Measurements from ENCODE around the gene PVALEF. TPM values are rescaled to one million over a fixed set of nuclear protein-coding genes. Genes with fewer than 3 reads are reported as not detected.

Gene PVALEF
- not detected in 2 replicates for total RNA-seq

DNA sequence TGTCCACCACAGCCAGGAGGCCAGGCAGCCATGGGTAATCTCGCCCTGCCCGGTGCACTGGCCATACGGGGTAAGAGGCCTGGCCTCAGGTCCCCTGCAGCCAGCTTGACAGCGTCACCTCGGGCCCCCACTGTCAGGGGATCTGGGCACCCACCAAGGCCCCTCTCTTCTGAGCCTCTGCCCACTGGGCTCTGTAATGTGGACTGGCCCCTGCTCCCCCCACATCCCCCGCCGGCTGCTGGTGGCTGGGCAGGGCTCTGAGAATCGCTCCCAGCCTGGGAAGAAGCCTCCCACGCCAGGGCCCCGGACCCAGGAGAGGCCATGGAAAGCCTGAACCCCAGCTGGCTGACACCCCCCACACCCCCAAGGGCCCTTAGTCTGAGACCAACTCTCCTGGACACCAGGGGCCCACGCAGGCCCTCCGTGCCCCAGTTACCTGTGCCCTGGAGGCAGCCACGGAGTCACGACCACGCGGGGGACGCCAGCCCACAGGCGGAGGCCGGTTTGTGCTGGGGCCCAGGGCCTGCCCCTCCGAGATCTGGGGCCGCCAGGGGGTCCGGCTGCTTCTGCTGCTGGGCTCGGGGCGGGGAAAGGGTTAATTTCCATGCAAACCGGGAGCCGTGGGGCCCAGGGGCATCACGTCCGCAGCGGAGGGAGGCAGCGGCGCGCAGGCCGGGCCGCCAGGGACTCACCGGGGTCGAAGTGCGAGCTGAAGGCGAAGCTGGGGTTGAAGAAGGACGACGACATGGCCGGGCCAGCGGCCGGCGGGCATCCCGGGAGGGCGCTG lies at the start of gene PVALEF:
TSS of gene PVALEF (plus strand) at position 262 of the 787 bp plus-strand sequence. CDS start 15,720 bp downstream, outside the sequence.
- Mint-ChIP-seq H3K9me3 (no peaks in the 10 kb centered on the region), H3K36me3 (ENCODE audit: low read depth) (no peaks in the 10 kb centered on the region), H3K27ac (no peak within 1 kb of the TSS), H3K4me3 (no peak within 1 kb of the TSS), H3K4me1 (no peaks in the 10 kb centered on the region), H3K27me3 (peaks cover 9% of the 10 kb centered on the region)
- DNase-seq, result no peak
- intact Hi-C loops (cut with micrococcal nuclease), result no loop called here

DNA sequence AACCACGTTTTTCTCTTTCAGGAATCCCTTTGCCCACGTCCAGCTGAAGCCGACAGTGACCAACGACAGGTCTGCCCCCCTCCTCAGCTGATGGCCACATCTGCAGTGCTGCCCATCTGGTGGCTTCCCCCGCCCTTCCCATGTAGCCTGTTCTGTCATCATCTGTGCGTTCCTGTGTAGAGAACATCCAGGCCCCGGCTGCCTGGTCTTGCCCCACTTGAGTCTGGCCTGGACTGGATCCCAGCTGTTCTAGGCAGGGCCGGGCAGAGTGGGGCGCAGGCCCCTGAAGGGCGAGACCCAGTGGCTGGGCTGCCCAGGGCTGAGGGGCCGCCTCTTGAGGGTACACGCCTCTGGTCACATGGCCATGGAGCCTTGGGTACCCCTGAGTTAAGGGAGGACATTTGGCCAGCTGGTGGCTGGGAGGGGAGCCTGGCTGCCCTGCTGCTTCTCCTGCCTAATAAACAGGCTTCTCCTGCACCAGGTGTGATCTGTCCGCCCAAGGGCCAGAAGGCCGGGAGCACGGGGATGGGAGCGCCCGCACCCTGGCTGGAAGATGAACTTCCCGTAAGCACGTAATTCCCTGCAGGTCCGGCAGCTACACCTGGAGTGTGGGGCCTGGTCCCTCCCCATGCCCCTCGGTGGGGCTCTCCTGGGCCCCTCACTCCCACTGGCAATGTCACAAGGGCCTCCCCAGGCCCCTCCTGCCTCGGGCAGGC lies 49.4 kb upstream of the PVALEF start:
- H3K36me3 Mint-ChIP-seq (ENCODE audit: low read depth), result no peaks in the 10 kb centered on the region
- H3K4me3 Mint-ChIP-seq, result no peak overlapping the region
- intact Hi-C loops (cut with micrococcal nuclease), result no loop called here
- peaks cover 4% of the 10 kb centered on the region for H3K4me1 Mint-ChIP-seq
- H3K9me3 Mint-ChIP-seq, result no peaks in the 10 kb centered on the region
- no peak overlapping the region for H3K27ac Mint-ChIP-seq
- DNase-seq, result no peak
- H3K27me3 Mint-ChIP-seq, result peaks cover 2% of the 10 kb centered on the region

DNA sequence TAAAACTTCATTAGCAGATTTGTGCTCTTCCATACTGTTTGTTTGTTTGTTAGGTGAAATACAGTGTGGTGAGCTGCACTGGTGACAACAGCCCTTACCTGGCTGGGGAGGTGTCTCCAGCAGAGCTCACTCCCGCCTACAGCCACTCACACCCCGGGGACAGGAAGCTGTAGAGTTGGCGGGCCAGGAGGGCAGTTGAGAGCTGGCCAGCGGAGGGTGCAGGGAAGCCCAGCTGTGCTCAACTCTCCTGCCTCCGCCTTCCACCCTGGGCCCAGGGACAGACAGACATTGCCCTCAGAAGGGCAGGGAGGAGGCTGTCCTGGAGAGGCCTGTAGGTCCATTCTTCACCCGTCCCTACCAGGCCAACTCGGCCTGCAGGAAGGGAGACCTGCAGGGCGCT lies 48.6 kb upstream of the PVALEF start:
- H3K4me1 Mint-ChIP-seq, result peaks cover 4% of the 10 kb centered on the region
- no peak overlapping the region for H3K27ac Mint-ChIP-seq
- no peaks in the 10 kb centered on the region for H3K36me3 Mint-ChIP-seq (ENCODE audit: low read depth)
- intact Hi-C loops (cut with micrococcal nuclease), result no loop called here
- peaks cover 2% of the 10 kb centered on the region for H3K27me3 Mint-ChIP-seq
- no peaks in the 10 kb centered on the region for H3K9me3 Mint-ChIP-seq
- no peak overlapping the region for H3K4me3 Mint-ChIP-seq
- no peak for DNase-seq

DNA sequence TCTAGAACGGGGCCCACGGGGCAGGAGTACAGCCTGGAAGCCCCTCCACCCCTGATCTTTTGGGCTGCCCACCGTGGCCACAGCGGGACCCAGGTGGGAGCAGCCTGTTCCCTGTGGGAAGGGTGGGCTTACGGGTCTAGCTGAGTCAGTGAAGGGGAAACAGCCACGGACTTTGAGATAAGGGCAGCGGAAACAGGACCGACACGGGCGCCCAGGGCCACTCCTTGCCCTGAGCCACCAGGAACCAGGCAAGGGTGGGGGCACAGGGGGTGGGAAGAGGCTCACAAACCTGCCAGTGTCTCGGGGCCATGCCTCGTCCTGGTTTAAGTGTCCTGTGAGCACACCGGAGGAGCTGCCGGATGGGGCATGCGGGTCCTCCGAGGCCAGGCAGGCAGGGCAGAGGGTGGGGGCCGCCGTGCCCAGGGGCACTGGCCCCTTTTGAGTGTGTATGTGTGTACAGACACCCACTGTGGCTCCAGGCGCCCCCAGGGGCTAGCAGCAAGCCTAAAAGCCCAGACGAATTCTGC lies 47.6 kb upstream of the PVALEF start:
- Mint-ChIP-seq H3K9me3 (no peaks in the 10 kb centered on the region), H3K4me3 (no peak overlapping the region), H3K27ac (no peak overlapping the region), H3K4me1 (peaks cover 4% of the 10 kb centered on the region), H3K36me3 (ENCODE audit: low read depth) (no peaks in the 10 kb centered on the region), H3K27me3 (peaks cover 2% of the 10 kb centered on the region)
- DNase-seq, result no peak
- intact Hi-C loops (cut with micrococcal nuclease), result no loop called here

DNA sequence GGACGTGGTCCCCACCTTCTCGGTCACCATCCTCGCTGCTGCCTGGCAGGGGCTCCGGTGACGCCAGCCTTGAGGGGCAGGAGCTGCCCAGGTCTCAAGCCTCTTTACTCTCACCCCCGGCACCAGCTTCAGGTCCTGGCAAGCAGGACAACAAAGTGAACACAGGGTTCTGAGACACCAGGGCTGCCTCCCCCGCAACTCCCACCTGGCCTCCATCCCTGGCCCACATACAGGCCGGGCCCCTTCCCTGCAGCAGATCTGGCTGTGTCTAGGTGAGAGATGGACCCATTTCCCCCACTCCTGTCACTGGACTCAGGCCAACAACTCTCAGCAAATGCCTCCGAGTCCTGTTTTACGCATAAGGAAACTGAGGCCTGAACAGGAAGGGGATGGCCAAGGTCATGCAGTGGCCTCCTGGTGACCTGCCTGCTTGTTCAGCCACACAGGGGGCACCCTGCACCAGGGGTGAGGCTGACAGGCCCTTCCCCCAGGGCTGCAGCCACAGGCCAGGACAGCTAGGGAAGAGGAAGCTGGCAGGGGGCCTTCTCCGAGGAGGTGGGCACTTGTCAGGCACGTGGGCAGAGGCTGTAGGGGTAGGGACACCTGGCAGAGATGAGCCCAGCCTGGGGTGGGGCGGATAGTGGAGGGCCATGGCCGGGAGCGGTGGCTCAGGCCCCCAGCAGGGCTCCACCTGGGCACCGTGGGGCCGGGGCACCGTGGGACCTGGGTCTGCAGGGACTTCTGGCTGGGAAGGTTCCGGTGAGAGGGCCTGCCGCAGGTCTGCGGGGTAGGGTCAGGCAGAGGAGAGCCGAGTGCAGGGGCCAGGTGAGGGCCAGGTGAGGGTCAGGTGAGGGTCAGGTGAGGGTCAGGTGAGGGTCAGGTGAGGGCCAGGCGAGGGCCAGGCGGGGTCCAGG lies 46.7 kb upstream of the PVALEF start:
- intact Hi-C loops (cut with micrococcal nuclease), result loop anchor here (1.0 kb wide), 1 partner anchor 105 kb away; no protein-coding TSS in a partner anchor
- DNase-seq, result no peak
- no peaks in the 10 kb centered on the region for H3K9me3 Mint-ChIP-seq
- H3K4me3 Mint-ChIP-seq, result peak overlapping the region; percentile 77
- no peaks in the 10 kb centered on the region for H3K36me3 Mint-ChIP-seq (ENCODE audit: low read depth)
- peak overlapping the region; percentile 56 for H3K27ac Mint-ChIP-seq
- H3K27me3 Mint-ChIP-seq, result peaks cover 2% of the 10 kb centered on the region
- peaks cover 4% of the 10 kb centered on the region for H3K4me1 Mint-ChIP-seq

DNA sequence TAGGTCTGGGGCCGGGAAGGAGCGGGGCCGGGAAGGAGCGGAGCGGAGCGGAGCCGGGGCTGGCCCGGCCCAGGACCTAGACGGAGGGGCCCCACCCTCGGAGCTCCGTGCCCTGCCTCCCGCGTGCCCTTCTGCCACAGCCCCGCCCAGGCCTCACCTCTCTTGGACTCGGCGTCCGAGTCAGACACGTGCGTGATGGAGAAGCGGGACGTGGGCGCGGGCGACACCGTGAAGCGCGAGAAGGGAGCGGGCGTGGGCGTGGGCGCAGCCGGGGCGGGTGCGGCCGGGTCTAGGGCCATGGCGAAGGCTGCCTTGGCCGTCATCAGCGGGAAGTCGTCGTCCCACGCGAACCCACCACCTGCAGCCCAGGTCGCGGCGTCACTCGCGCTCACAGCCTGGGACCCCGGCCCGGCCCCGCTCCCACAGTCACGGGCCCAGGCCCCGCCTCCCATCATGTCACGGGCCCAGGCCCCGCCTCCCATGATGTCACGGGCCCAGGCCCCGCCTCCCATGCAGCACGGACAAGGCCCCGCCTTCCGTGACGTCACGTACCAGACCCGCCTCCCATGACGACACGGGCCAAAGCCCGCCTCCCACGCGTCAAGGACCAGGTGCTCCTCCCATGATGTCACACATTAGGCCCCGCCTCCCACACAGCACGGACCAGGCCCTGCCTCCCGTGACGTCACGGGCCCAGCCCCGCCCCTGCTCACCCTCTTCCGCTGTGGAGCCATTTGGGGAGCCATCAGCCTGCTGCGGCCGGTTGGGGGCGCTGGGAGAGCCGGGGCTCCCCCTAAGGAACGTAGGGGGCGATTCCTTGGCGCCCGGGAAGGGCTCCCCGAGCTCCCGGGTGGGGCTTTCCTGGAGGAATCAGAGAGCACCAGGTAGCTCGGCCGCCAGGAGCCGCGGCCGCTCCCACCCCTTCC lies 45.8 kb upstream of the PVALEF start:
- Mint-ChIP-seq H3K36me3 (ENCODE audit: low read depth) (no peaks in the 10 kb centered on the region), H3K4me3 (peak overlapping the region; percentile 77), H3K9me3 (no peaks in the 10 kb centered on the region), H3K27me3 (peaks cover 2% of the 10 kb centered on the region), H3K4me1 (peaks cover 4% of the 10 kb centered on the region), H3K27ac (peak overlapping the region; percentile 78)
- peak; percentile 97 for DNase-seq
- intact Hi-C loops (cut with micrococcal nuclease), result loop anchor here (1.0 kb wide), 1 partner anchor 104 kb away; no protein-coding TSS in a partner anchor

DNA sequence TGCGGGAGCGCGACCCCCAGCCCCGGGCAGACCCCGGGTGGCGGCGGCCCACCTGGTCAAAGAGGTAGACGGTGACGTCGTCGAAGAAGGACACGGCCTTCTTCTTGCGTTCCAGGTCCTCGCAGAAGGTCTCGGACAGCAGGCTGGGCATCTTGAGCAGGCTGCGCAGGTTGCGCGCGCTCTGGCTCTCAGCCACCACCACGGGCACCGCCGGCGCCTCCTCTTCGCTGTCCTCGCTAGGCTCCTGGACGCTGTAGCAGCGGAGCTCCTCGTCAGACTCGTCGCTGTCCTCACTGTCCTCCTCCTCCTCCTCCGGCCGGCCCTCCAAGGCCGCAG lies 45.2 kb upstream of the PVALEF start:
- Mint-ChIP-seq H3K9me3 (no peaks in the 10 kb centered on the region), H3K4me3 (no peak overlapping the region), H3K27me3 (peaks cover 2% of the 10 kb centered on the region), H3K4me1 (peaks cover 4% of the 10 kb centered on the region), H3K36me3 (ENCODE audit: low read depth) (no peaks in the 10 kb centered on the region), H3K27ac (no peak overlapping the region)
- intact Hi-C loops (cut with micrococcal nuclease), result no loop called here
- DNase-seq, result no peak

DNA sequence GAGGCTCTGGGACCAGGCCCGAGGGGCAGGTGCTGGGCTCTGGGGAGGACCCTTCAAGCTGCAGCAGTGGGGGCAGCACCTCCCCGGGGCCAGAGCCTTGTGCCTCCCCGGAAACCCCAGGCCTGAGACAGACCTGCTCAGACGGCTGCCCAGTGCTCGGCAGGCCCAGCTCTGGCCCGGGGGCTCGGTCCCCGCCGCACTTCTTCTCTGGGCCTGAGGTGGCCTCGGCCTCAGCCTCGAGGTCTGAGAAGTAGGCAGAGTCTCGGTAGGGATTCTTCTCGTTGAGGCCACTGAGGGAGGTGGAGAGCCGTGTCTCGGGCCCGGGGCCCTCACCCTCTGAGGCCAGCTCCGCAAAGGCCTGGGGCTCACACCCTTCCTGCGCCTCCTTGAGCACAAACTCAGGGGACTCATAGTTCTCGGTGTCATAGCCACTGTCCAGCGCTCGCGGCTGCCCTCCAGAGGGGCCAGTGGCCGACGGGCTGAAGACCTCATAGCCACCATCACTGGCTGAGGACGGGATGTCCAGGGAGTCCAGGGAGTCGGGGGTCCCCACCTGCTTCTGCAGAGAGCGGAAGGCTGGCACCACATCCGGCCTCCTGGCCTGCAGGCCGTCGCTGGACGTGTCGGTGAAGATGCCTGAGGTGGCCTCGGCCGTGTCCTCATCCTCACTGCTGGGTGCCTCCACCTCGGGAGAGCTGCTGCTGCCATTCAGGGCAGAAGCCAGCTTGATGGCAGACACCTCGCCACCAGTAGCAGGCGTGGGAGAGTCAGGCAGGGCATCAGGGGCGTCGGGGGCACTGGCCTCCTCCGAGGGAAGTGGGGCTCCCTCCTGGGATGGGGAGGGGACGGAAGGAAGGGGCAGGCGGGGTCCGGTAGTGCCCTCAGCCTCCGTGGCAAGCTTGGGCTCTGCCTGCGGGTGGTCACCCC lies 44.3 kb upstream of the PVALEF start:
- H3K36me3 Mint-ChIP-seq (ENCODE audit: low read depth), result no peaks in the 10 kb centered on the region
- no peaks in the 10 kb centered on the region for H3K9me3 Mint-ChIP-seq
- intact Hi-C loops (cut with micrococcal nuclease), result no loop called here

DNA sequence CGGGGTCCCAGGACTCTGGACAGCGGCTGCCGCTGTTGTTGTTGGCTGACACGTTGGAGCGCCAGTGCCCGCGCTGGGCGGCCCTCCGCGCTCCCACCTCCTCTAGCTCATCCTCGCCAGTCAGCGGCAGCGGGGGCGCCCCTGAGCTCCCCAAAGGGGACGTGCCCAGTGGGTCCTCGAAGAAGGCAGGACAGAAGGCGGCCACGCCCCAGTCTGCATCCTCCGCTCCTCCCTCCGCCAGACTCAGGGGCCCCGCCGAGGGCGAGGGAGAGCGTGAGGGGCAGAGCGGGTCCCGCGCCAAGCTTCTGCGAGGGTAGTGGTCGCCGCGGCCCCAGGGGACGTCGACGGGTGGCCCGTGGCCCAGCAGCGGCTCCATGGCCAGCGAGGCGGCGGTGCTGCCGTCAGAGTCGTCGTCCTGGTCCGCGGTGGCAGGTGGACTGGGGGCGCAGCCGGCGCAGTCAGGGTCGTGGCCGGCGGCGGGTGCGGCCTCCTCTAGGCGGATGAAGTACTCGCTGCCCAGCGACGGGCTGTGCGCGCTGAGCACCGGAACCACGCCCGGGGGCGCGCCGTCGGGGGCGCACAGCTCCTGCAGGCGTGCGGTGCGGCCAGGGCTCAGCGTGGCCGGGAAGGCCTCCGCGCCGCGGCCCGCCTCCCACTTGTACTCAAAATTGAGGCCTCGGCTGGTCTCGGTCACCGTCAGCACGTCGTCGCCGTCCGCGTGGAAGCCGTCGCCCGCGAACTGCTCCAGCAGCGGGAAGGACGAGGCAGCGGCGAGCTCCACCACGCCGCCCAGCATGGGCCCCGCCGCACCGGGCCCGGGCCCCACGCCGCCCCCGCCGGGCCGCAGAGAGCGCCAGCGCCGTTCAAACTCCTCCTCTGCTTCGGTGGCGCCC lies 43.2 kb upstream of the PVALEF start:
- peaks cover 2% of the 10 kb centered on the region for H3K27me3 Mint-ChIP-seq
- peaks cover 4% of the 10 kb centered on the region for H3K4me1 Mint-ChIP-seq
- intact Hi-C loops (cut with micrococcal nuclease), result no loop called here
- H3K36me3 Mint-ChIP-seq (ENCODE audit: low read depth), result no peaks in the 10 kb centered on the region
- H3K9me3 Mint-ChIP-seq, result no peaks in the 10 kb centered on the region
- DNase-seq, result no peak
- H3K27ac Mint-ChIP-seq, result no peak overlapping the region
- H3K4me3 Mint-ChIP-seq, result no peak overlapping the region

More for the DNA sequence above, 44.3 kb upstream of the PVALEF start:
- Mint-ChIP-seq H3K27ac (no peak overlapping the region), H3K4me3 (no peak overlapping the region), H3K27me3 (peaks cover 2% of the 10 kb centered on the region), H3K4me1 (peaks cover 4% of the 10 kb centered on the region)
- DNase-seq, result no peak

DNA sequence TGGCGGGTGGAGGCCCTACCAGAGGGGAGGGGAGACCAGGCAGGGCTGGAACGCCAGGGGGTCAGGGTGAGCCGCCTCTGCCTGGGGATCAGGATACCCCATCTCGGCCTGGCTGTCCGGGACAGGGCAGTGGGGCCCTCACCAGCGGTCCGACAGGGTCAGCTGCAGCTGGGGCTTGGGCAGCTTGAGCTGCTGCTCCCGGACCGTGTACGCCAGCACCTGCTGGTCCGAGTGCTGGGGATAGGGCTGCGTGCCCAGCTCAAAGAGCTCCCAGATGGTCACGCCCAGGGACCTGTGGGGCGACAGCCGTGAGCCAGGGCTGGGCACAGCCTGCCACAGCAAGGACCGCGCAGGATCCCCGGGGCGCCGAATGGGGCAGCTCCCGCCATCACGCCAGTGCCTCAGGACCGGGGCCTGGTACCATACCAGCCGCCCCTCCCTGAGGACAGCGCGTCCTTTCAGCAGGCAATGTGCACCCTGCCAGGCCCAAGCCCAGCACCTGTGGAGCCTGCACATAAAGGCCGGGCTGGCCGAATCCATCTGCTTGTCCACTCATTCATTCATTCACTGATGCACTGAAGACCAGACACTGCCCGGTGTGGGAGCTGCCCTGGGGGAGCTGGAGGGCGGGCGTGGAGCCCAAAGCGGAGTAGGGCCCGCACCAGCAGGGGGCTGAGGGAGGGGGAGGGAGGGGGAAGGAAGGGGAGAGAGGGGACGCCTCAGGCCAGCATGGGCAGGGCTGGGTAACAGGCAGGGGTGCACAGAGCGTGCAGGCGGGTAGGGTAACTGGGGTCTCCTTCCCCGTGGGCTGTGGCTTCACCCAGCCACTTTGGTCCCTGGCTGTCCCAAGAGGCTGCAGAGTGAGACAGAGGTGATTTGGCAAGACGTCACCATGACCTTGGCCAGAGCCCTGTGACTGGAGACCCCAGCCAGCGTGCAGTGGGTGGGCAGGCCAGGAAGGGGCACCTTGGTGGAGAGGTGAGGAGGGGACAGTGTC lies 42.0 kb upstream of the PVALEF start:
- Mint-ChIP-seq H3K4me3 (no peak overlapping the region), H3K27me3 (peaks cover 2% of the 10 kb centered on the region), H3K27ac (no peak overlapping the region), H3K36me3 (ENCODE audit: low read depth) (no peaks in the 10 kb centered on the region), H3K4me1 (peaks cover 4% of the 10 kb centered on the region), H3K9me3 (no peaks in the 10 kb centered on the region)
- intact Hi-C loops (cut with micrococcal nuclease), result no loop called here
- no peak for DNase-seq
